ENCODE data around the gene LCE1D.

Gene LCE1D

DNA sequence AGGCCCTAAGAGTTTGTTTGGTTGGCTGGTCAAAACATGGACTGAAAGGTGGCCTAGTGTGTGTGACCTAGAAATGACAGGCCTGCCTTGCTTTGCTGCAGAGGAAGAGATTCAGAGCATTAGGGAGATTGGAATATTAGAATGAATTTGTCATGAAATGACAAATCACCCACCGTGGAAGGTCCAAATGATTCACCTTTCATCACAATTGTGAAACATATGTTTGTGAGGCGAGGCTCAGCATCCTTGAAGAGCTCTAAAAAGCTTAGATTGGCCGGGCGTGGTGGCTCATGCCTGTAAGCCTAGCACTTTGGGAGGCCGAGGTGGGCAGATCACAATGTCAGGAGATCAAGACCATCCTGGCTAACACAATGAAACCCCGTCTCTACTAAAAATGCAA, 20.8 kb downstream of the LCE1D start:
- DNase-seq, result no peak

GRCh38 chr1:152823294-152823693, 26.8 kb downstream of the LCE1D start:
- DNase-seq, result no peak

DNA sequence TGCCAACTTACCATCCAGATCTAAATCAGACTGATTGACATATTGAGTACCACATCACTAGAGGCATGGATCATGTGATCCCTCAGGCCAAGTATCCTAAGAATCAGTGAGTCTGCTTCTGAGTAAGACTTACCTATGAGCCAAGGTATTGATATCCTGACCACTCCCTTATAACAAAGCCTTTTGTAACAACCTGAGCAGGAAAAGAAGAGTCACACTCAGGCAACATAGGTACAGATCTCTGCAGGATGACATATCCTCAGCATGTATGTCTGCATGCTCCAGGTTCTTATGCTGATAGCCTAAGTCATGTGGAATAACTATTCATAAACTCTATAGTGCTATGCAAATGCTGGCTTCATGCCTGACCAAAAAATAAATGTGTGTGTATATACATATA, 28.4 kb downstream of the LCE1D start:
- no peak for DNase-seq

DNA sequence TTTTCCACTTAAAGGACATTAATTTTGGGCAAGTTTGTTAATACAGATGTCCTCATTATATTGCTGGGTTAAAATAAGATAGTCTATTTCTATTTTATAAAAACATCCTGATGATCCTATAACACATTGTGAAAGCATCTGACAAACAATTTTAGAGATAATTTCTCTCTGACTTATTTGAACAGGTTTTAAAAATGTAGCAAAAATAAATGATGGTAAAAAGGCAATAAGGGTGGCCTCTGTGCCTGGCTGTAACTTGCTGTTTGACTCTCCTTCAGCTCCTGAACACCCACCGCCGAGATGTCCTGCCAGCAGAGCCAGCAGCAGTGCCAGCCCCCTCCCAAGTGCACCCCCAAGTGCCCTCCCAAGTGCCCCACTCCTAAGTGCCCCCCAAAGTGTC, 30.7 kb downstream of the LCE1D start, which contains the start of gene LCE1A:
TSS of gene LCE1A (plus strand) at position 301 of the 400 bp plus-strand sequence. CDS start at position 301, 0 bp downstream.
- DNase-seq, result no peak

DNA sequence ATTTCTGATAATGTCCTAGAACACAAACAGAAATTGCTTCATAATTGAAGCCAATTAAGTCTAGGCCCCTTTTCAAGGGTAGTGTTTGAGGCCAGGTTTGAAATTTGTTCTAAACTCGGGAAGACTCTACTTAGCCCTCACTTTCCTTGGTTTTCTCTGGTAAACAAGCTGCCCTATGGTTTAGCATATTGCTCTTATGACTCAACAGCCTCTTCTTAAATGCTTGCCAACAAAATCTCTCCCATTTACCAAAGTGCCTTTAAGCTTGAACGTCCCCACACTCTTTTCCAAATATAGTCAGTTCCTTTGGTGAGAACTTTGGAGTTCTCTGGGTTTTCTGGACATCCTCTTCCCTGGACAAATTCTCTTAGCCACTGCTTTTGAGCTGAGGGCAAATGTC, 40.3 kb downstream of the LCE1D start:
- no peak for DNase-seq

GRCh38 chr1:152842556-152842955, 46.0 kb downstream of the LCE1D start, which contains the start of gene LCE6A:
LCE6A (plus strand) TSS chr1:152842856; CDS start chr1:152843521, 665 bp downstream.
- DNase-seq, result no peak
